AG09319 (cell line): ENCODE measurements around the gene BET1L.
A peak's percentile ranks its signal among the peaks of the same experiment; 100 is the strongest.

Experiments
- DNase-seq: peaks from one replicate; pipeline ENCODE4 v3.0.0-alpha.2; 2010; ENCODE audit warnings: low read depth; ENCODE audit errors: extremely low read depth
- TF ChIP-seq, protein P1 (sequence below): IDR thresholded peaks from 2 replicates; pipeline ENCODE4 v1.5.1; 2011; ENCODE audit warnings: low read depth, mild to moderate bottlenecking, inconsistent platforms, low read length, moderate library complexity

BET1L gene

GRCh38 chr11:207208-207862, at the start of gene BET1L, which contains the start of gene RIC8A:
BET1L (minus strand) TSS chr11:207399; CDS start chr11:207321, 78 bp downstream.
RIC8A (plus strand) TSS chr11:207708; CDS start chr11:208855, 1,147 bp downstream.
- TF ChIP-seq, protein P1, sequence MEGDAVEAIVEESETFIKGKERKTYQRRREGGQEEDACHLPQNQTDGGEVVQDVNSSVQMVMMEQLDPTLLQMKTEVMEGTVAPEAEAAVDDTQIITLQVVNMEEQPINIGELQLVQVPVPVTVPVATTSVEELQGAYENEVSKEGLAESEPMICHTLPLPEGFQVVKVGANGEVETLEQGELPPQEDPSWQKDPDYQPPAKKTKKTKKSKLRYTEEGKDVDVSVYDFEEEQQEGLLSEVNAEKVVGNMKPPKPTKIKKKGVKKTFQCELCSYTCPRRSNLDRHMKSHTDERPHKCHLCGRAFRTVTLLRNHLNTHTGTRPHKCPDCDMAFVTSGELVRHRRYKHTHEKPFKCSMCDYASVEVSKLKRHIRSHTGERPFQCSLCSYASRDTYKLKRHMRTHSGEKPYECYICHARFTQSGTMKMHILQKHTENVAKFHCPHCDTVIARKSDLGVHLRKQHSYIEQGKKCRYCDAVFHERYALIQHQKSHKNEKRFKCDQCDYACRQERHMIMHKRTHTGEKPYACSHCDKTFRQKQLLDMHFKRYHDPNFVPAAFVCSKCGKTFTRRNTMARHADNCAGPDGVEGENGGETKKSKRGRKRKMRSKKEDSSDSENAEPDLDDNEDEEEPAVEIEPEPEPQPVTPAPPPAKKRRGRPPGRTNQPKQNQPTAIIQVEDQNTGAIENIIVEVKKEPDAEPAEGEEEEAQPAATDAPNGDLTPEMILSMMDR, result no peak
- peak; percentile 95 for DNase-seq

DNA sequence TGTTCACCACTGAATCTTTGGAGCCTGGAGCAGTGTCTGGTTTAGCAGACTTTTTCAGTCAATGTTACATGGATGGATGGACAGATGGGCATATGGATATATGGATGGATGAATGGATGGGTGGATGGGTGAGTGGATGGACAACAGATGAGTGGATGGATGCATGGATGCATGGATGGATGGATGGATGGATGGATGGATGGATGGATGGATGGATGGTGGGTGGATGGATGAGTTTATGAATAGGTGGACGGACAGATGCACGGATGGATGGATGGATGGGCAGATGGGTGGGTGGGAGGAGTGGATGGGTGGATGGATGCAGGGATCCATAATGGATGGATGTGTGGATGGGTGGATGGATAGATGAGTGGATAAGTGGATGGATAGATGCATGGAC, 48.6 kb upstream of the BET1L start:
- no peak for DNase-seq
- TF ChIP-seq, protein P1, result no peak

DNA sequence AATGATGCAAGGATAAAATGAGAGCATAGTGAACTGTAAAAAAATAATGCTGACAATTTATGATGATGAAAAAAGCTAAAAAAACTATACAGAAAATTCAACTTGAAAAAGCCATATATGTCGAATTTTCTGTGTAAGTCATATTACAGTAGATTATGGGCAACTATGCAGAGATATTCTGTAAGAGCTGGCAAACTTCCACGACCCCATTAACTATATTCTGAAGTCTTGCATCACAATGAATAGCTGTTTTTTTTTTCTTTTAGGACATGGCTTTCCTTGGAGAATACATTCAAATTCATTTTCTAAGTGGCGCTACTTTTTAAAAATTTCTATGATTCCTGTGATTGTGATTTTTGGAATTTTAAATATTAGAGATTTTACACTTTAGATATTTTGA, 48.0 kb upstream of the BET1L start:
- DNase-seq, result no peak
- TF ChIP-seq, protein P1, result no peak

DNA sequence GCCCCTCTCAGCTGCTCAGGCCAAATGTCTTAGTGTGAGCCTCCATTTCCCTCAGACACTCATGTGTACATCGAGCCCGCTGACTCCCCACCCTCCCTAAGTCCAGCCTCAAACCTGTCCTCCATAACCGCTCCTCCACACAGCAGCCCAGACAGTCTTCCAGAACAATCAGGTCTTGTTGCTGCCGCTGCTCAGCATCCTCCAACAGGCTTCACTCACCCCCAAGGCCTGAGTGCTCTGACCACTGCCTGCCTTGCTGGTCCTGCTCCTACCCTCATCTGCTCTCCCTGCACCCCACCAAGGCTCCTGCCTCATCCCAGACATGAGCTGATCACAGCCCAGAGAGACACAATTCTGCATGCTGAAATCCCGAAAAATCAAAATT, 46.7 kb upstream of the BET1L start:
- TF ChIP-seq, protein P1, result no peak
- DNase-seq, result no peak

DNA sequence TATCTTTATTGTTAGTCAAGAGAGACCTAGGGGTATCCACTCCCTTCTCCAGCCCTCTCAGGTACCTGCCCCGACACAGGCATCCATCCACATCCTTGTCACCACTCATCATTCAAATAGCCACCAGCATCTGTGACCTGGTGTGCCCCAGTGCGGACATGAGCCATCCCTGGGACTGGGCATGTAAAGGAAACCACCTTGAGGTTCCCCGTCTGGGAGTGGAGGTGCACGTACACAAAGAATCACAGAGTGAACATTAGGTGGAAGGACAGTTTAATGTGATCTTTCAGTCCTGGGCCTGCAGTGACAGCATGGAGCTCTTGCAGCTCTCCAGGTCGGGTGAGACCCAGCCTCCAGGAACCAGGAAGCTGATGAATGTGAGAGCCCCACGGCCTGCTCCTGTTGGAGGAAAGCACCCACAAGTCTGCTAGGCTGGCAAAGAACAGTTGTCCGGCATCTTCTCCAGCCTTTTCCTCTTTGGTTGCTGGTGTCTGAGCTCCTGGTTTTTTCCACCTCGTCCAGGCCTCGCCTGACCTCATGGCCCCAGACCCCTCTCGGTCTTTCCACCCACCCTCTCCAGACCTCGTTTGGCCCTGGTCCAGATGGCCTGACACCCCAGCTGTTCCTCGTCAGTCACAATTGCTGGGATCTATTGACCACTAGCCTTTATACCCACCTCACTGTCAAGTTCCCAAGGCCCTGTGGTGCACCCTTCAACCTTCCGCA, 46.1 kb upstream of the BET1L start:
- TF ChIP-seq, protein P1, result no peak
- no peak for DNase-seq

DNA sequence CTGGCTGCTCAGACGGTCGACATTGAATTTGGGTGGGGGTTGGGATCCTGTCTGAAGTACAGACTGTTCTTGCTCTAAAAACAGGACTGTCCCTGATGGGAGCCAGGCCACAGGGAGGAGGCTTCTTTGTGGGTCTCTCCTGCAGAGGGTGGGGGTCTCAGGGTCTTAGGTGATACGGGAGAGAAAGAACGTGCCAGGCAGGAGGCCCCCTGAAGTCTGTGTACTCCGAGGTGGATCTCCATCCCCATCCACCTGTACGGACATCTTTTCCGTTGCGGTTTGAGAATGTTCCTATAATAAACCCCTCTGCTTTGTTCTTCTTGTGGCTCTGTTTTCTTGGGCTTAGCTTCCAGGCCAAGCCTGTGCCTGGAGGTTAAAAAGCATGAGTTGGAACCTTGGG, 45.5 kb upstream of the BET1L start:
- TF ChIP-seq, protein P1, result no peak
- DNase-seq, result no peak

DNA sequence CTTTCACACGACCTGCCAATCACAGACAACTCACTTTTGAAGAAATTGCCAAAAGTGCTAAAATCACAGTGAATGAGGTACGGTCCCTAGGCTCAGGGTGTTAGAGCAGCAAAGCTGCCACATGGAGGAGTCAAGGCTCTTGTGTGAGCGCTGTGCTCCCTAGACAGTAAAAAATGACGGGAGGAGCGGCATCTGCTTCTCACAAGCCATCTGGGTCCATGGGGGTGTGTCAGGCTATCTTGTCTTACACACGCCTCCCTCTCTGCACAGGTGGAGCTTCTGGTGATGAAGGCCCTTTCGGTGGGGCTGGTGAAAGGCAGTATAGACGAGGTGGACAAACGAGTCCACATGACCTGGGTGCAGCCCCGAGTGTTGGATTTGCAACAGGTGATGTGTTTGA, 44.4 kb upstream of the BET1L start:
- no peak for DNase-seq
- TF ChIP-seq, protein P1, result no peak
